ENCODE results near the gene FBXO42. TPM values are rescaled to one million over a fixed set of nuclear protein-coding genes. Genes with fewer than 3 reads are reported as not detected.

FBXO42 gene
- total and polyA plus RNA-seq, 9 of the 15 experiments (the other 6 are each of a cell fraction or from before 2014, with no cell fraction given) = 7.2 to 24.8 (median 17.4) TPM

GRCh38 chr1:16338961-16339360 lies 13.3 kb downstream of the FBXO42 start (continued):
- TF ChIP-seq, protein P1, sequence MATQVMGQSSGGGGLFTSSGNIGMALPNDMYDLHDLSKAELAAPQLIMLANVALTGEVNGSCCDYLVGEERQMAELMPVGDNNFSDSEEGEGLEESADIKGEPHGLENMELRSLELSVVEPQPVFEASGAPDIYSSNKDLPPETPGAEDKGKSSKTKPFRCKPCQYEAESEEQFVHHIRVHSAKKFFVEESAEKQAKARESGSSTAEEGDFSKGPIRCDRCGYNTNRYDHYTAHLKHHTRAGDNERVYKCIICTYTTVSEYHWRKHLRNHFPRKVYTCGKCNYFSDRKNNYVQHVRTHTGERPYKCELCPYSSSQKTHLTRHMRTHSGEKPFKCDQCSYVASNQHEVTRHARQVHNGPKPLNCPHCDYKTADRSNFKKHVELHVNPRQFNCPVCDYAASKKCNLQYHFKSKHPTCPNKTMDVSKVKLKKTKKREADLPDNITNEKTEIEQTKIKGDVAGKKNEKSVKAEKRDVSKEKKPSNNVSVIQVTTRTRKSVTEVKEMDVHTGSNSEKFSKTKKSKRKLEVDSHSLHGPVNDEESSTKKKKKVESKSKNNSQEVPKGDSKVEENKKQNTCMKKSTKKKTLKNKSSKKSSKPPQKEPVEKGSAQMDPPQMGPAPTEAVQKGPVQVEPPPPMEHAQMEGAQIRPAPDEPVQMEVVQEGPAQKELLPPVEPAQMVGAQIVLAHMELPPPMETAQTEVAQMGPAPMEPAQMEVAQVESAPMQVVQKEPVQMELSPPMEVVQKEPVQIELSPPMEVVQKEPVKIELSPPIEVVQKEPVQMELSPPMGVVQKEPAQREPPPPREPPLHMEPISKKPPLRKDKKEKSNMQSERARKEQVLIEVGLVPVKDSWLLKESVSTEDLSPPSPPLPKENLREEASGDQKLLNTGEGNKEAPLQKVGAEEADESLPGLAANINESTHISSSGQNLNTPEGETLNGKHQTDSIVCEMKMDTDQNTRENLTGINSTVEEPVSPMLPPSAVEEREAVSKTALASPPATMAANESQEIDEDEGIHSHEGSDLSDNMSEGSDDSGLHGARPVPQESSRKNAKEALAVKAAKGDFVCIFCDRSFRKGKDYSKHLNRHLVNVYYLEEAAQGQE (IDR thresholded peaks at IDR 0.05; ENCODE audit: borderline replicate concordance) = no peak
- TF ChIP-seq, protein P1 (CRISPR knock-in tag; IDR thresholded peaks at IDR 0.05; ENCODE audit: low read depth) = no peak
- TF ChIP-seq BRD4 (IDR thresholded peaks at IDR 0.05) (no peak), ZNF830 (CRISPR knock-in tag; IDR thresholded peaks at IDR 0.05) (no peak), CXXC5 (CRISPR knock-in tag; IDR thresholded peaks at IDR 0.05) (no peak), PTRF (tag; IDR thresholded peaks at IDR 0.05) (no peak), RBBP5 (IDR thresholded peaks at IDR 0.05; ENCODE audit: borderline replicate concordance, insufficient read depth, low read length, poor library complexity, severe bottlenecking) (no peak), ARHGAP35 (IDR thresholded peaks at IDR 0.05; ENCODE audit: partially characterized antibody) (no peak), ARID4B (CRISPR knock-in tag; IDR thresholded peaks at IDR 0.05) (no peak), COPS2 (conservative IDR thresholded peaks at IDR 0.05) (no peak)
- TF ChIP-seq, protein P2, sequence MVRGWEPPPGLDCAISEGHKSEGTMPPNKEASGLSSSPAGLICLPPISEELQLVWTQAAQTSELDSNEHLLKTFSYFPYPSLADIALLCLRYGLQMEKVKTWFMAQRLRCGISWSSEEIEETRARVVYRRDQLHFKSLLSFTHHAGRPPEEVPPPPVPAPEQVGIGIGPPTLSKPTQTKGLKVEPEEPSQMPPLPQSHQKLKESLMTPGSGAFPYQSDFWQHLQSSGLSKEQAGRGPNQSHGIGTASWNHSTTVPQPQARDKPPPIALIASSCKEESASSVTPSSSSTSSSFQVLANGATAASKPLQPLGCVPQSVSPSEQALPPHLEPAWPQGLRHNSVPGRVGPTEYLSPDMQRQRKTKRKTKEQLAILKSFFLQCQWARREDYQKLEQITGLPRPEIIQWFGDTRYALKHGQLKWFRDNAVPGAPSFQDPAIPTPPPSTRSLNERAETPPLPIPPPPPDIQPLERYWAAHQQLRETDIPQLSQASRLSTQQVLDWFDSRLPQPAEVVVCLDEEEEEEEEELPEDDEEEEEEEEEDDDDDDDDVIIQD (CRISPR knock-in tag; IDR thresholded peaks at IDR 0.05) = no peak

Measured in K562 (cell line).